GM19099 (cell line): ENCODE measurements around the gene PLEKHJ1.

Experiments
- POLR2A ChIP-seq: IDR thresholded peaks from 3 replicates; pipeline ENCODE4 v1.6.1; 2011; ENCODE audit warnings: low read depth; ENCODE audit not compliant: insufficient read length; ENCODE audit errors: extremely low read depth

Gene PLEKHJ1

DNA sequence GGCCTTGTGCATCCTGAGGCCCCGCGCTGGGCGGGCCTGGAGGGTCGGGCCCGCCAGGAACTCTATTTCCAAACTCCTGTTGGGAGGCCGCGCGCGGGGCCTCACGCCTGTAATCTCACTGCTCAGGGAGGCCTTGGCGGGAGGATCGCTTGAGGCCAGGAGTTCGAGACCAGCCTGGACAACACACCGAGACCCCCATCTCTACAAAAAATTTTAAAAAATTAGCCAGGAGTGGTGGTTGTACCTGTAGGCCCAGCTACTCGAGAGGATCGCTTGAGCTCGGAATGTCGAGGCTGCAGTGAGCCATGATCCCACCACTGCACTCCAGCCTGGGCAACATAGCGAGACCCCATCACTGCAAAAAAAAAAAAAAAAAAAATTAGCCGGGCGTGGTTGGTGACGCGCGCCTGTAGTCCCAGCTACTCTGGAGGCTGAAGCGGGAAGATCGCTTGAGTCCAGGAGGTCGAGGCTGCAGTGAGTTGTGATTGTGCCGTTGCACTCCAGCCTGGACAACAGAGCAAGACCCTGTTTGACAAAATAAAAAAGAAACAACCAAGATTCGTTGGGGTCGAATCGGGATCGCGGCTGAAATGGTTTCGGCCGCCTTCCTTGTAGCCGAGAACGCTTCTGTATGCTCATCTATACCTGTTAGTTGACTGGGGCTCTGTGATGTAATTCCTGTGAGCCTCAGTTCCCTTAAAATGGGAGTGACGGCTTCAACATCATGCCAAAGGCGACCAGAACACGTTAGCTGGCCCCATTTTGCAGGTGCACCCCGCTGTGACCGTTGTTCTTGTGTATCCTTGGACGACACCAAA, 1.1 kb upstream of the PLEKHJ1 start:
- TF ChIP-seq POLR2A: no peak

DNA sequence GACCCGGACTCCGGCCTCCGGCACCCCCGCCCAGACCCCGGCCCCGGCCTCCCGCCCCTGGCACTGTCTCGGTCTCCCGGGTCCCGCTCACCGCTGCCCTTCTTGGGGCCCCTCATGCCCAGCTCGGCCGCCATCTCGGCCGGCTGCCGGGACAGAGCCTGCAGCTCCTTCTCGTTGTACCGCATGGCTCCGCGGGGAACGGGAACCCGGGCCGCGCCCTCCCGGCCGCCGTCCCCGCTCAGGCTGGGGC, 140 bp downstream of the PLEKHJ1 start:
- peak; percentile 72 for TF ChIP-seq POLR2A

DNA sequence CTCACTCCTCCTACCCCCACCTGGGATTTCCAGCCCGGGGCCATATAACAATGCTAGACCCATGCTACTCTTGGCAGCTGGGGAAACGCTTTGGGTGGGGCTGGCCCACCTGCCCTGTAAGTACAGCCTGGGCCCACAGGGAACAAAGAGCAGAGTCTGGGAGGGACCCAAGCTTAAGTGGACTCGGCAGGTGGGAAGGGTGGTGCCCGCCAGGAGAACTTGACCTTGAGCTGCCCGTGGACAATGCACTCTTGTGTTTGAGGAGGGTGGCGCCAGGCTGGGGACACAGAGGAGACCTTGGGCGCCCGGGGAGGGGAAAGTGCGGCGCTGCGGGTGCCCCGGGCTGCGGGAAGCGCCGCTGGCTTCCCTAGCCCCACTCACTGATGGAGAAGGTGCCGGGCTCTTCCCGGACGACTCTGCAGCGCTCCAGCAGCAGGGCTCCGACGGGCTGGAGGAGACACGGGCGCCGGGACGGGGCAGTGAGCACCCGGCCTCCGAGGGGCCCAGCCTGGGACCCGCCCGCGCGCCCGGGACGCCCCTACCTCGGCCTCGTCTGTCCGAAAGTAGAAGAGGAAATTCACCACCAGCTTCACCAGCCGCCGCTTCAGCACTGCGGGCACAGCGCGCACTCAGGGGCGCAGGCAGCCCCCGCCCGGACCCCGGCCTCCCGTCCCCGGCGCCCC, 607 bp downstream of the PLEKHJ1 start:
- no peak for TF ChIP-seq POLR2A

- TF ChIP-seq POLR2A: no peak
Observed at GRCh38 chr19:2234996-2235380, 1.1 kb downstream of the PLEKHJ1 start.

DNA sequence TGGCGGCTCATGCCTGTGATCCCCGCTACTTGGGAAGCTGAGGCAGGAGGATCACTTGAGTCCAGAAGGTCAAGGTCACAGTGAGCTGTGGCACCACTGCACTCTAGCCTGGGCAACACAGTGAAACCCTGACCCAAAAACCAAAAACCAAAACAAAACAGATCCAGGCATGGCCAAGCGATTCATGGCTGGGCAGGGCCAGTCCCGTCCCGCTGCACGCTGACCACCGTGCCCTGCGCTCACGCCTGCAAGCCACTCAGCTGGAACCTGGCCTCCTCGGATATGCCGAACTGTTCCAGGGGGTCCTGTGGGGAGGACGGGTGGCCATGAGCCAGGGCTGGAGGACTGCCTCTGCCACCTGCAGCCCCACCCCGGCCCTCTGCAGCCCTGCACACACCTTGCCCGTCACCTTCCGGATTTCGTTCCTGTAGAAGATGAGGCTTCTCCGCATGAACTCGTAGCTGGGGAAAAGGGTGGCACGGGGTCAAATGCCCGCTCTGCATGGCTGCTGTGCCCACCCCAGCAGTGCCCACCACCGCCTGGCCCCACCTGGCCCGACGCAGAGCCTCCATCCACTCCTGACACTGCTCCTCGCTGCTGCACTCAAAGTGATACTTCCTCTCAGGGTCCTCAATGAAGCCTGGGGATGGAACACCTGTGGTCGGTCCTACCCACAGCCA, 2.4 kb downstream of the PLEKHJ1 start:
- no peak for TF ChIP-seq POLR2A

GRCh38 chr19:2232286-2233151, 3.6 kb downstream of the PLEKHJ1 start:
- no peak for TF ChIP-seq POLR2A

DNA sequence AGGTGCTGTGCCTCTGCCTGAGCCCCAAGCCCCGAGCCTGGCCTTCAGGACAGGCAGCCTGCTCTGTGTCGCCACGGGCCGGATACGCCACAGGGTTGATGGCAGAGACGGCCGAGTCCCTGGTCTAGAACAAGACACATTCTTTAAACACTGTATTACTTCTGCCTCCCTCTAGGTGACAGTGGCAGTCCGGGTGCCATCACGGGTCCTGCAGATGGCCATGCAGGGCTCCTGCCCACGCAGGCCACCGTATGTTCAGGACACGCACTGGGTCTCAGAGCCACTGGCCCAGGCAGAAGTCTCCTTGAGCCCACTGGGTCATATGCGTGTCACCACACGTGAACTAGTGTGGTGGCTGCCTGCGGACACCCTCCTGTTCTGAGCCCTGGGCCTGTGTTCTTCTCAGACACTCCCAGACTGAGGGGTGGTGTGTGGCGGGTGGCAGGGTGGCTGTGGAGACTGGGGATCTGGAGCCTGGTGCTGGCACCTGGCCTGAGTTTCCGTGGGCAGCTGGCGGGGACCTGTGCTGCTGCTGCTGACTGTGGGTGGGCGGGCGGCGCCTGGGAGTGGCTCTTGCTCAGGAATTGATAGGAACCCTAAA, 4.4 kb downstream of the PLEKHJ1 start:
- no peak for TF ChIP-seq POLR2A

GRCh38 chr19:2230807-2231533, 5.2 kb downstream of the PLEKHJ1 start:
- no peak for TF ChIP-seq POLR2A

DNA sequence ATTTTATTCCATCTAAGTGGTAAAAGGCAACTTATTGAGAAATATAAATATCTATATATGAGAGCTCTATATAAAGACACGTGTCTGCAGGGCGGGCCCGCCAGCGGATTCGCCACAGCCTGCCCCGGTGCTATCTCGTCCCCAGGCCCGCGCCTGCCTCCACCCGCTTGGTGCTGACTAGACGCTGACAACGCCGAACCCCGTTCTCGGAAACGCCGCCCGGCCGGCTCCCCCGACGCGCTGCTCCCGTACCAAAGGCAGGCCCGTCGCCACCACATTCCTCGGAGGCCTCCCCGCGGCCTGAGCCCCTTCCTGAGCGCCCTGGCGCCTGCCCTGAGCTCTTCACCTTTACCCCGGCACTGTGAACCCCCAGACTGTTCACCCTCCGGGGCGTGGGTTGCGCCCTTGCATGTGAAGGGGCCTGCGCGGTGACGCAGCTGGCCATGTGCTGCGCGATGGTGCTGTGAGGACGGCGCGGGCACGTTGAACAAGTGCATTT, 6.0 kb downstream of the PLEKHJ1 start:
- no peak for TF ChIP-seq POLR2A

DNA sequence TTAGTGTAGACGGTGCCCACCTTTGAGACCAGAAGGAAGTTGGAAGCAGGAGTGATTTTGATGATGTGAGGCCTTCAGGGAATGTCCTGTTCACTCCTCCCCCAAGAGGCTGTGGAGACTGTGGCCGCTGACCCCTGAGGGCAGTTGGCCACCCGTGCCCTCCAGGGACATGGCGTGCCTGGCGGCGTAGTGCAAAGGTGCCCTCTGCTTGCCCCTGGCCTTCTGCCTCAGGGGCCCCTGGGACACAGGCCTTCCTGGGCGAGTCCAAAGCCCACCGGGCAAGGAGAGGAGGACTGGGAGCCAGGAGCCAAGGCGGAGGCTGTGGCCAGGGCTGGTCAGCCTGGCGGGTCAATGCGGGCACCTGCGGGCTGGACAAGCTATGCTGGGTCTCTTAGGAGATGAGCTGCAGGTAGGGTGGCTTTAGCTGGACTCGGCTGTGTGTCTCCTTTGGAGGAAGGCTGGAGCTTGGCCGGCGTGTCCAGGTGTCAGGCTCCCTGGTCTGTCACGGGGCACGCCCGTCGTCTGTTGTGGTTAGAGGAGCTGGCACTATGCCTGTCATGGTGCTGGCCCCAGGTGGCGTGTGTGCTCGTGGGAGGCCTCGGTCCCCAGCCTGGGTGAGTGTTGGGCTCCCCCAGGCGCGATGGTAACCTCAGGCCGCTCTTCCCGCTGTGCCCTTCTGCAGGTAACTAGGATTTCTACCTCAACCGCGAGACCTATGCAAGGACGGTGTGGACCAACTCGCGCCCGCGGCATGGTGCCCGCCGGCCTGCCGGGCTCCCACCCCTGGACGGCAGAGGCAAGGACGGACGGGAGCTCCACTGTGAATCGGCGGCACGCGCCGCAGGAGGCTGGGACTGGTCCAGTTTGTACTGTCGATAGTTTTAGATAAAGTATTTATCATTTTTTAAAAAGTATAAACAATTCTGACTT, 6.8 kb downstream of the PLEKHJ1 start:
- no peak for TF ChIP-seq POLR2A

DNA sequence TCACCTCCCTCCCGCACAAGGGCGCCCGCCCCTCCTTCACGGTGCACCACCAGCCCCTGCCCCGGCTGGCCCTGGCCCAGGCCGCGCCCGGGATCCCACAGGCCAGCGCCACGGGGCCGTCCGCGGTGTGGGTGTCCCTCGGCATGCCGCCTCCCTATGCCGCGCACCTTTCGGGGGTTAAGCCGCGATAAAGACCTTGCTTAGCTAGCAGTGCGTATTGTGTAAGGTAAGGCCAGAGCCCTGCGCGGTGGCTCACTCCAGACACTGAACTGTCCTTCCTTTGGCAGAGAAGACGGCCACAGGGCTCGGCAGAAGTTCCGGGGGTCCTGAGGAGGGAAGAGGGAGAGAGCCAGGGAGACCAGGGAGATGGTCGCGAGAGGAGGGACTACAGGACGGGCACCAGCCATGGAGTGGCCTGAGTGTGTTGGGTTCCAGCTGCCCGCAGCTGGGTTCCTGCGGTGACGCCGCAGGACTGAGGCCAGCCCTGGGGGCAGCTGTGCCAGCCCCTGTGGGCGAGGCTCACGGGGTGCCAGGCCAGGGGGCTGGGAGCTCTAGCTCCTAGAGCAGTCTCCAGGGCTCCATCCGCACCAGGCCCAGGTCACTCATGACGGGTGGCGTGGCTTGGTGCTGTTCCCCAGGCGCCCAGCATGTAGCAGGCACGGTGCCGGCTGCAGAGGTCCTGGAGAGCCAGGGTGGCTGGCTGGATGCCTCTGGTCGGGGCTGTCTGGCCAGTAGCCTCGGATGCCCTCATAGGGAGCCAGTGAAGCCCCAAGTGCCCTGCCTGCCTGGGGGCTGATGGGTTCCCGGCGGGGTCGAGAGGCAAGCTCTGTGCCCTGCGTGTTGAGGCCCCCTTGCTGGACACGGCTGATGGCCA, 7.7 kb downstream of the PLEKHJ1 start:
- TF ChIP-seq POLR2A: no peak
